HG02763 (cell line): ENCODE data around the gene SLC18A3.

Experiments
- ATAC-seq: cut with Tn5 transposase; IDR thresholded peaks from one replicate; pipeline ENCODE4 v1.9.1; 2021; ENCODE audit warnings: mild to moderate bottlenecking, moderate library complexity; ENCODE audit not compliant: unreplicated experiment

The SLC18A3 gene

DNA sequence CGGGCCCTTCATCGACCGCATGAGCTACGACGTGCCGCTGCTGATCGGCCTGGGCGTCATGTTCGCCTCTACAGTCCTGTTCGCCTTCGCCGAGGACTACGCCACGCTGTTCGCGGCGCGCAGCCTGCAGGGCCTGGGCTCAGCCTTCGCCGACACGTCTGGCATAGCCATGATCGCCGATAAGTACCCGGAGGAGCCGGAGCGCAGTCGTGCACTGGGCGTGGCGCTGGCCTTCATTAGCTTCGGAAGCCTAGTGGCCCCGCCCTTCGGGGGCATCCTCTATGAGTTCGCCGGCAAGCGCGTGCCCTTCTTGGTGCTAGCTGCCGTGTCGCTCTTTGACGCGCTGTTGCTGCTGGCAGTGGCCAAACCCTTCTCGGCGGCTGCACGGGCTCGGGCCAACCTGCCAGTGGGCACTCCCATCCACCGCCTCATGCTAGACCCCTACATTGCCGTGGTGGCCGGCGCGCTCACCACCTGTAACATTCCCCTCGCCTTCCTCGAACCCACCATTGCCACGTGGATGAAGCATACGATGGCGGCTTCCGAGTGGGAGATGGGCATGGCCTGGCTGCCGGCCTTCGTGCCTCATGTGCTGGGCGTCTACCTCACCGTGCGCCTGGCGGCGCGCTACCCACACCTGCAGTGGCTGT is 1.2 kb downstream of the SLC18A3 start:
- ATAC-seq, result no peak

DNA sequence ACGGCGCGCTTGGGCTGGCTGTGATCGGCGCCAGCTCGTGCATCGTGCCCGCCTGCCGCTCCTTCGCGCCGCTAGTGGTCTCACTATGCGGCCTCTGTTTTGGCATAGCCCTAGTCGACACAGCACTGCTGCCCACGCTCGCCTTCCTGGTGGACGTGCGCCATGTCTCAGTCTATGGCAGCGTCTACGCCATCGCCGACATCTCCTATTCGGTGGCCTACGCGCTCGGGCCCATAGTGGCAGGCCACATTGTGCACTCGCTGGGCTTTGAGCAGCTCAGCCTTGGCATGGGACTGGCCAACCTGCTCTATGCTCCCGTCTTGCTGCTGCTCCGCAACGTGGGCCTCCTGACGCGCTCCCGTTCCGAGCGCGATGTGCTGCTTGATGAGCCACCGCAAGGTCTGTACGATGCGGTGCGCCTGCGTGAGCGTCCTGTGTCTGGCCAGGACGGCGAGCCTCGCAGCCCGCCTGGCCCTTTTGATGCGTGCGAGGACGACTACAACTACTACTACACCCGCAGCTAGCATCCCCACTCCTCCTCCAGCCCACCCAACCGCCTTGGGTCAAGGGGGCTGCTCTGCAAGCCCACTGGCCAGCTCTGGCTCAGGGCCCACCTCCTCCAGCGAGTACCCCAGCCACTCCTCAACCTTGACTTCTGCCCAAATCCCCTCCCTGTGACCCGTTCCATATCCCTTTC is 1.9 kb downstream of the SLC18A3 start:
- no peak for ATAC-seq

DNA sequence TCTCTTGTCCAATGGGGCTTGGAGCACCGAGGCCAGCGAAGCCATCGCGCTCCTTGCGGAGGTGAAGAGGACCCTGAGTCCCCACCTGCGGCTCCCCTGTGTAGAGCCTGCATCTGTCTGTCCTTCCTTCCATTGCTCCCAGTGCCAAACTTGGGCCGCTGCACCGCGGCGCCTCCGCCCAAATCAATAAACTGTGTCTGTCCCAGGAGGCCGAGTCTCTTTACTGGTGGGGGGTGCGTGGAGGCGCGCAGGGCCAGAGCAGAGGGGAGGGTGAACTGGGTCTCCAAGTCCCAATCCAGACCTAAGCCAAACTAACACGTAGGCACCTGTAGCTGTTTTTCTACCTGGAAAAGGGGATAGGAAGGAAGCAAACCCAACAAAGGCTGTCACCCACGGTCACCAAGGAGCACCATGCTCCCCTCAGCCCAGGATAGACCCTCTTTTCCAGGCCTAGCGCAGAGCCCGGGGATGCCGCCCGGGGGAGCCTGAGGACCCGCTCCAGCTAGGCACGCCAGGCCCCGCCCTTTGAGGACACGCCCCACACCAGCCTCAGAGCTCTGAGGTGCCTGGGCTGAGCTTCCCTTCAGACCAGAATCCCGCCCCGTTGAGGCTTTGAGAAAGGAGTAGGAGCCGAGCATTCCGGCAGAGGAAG is 2.5 kb downstream of the SLC18A3 start:
- no peak for ATAC-seq

DNA sequence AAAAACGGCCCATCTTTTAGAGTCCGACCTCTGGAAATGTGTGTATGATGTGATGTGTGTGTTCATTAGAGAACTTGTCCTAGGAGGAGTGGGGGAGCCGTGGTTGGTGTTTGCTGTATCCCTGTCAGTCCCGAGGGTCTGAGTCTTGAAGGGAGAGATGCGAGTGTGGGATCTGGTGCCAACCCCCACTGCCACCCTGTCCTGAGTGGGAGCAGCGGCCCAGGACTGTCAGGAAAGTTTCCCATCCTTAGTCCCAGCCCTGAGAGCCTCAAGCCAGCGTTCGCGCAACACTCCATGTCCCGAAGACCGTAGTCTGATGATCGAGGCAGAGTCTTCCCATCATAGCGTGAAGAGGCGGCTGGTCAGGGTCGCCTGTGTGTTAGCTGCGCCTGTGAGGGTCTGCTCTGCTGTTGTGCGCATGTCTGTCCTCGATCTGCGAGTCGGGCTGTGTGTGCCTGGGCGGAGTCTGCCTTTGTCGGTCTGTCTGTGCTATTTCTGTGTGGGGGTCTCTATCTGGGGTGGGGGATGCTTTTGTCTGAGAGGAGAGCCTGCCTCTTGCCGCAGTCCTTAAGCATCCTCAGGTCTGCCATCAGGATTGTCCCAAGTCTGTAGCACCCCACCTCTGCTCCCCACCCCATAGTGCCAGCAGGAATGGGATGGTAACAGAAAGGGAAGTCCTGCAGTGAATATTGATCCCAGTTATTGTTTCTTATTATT is 3.2 kb downstream of the SLC18A3 start:
- ATAC-seq, result no peak

DNA sequence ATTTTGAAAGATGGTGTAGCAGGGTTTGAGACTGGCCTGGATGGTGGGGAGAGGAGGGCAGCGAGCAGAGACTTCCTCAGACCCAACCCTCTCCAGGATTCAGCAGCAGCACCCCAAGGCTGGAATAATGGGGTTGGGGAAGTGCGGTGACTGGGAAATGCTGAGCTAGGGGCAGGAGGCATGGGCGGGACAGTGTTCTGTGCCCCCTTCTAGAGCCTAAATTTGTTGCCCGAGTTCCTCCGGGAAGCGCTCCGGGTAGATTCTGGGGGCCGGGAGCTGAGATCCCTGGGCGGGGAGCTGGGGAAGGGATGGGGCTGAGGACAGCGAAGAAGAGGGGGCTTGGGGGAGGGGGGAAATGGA is 3.8 kb downstream of the SLC18A3 start, which contains the start of gene CHAT:
Gene CHAT (plus strand): TSS at position 156 of the 360 bp plus-strand sequence. CDS start 153 bp downstream, at position 309.
- no peak for ATAC-seq

DNA sequence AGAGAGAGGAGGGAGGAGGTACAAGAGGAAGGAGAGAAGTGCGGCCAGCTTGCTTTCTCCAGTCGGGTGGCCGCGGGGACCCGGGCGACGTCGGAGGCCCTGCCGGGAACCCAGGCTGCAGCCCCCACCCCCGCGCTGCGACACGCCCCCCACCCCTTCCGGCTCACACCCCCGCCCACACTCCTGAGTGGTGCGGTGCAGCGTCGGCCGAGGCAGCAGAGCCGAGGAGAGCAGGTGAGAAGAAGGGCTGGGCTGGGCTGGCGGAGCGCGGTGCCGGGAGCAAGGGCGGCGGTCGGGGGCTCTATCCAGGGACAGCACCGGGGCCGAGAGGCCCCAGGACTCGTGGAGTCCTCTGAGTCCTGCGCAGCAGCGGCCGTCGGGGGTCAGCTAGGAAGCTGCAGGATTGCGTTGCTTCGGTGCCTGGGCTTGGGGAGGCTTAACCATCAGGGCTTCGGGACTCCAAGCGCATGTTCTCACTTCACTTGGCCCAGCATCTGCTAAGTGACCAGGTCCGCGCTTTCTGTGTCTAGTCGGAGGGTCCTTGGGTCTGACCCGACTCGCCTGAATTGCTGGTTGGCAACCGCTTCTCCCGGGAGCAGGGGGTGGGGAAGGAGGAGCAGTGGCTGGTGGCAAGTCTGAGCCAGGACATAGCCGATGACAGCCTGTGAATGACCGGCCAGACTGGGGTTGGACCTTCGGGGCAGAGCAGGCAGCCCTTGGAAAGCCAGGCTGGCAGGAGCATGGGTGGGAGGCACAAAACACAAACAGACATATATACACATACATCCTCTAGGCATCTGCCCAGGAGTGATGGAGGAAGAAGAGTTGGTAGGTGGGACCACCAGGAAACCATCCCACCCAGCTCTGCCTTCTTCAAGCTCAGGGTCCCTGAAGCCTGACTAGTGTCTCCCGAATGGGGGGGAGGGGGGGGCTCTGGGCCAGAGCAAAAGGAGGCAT is 4.4 kb downstream of the SLC18A3 start:
- ATAC-seq, result no peak

DNA sequence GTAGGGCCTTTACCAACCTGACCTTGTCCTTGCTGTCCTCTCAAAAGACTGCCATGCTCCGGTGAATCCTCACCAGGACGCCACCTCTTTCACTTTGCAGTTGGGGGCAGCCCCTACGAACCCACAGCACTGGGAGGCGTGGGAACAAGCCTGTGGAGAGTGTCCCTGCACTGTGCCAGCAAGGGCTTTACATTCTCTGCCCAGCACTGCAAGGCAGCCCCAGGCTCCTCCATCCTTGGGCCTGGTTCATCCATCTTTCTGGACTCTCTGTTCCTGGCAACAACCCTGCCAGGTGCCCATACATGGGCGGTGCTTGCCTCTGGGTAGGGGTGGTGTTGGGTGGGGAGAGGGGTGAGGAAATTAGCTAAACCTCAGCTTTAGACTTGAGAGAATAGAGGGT is 5.1 kb downstream of the SLC18A3 start:
- no peak for ATAC-seq

DNA sequence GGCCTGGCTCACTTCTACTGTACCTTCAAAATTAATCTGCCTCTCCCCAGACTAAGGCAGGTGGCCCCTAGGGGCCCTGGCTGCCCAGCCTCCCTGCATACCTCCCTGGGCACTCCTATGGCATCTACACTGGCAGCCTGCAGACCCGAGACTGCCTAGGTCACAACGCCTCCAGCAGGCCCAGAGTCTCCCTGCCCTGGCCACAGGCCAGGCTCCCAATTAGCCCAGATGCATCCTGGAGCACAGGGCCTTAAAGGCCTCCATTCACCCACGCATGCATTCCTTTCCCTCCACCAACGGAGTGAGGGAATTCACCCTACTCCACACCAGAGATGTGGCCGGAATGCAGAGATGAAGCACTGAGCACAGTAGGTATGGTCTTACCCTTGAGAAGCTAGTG is 5.6 kb downstream of the SLC18A3 start:
- ATAC-seq, result no peak

DNA sequence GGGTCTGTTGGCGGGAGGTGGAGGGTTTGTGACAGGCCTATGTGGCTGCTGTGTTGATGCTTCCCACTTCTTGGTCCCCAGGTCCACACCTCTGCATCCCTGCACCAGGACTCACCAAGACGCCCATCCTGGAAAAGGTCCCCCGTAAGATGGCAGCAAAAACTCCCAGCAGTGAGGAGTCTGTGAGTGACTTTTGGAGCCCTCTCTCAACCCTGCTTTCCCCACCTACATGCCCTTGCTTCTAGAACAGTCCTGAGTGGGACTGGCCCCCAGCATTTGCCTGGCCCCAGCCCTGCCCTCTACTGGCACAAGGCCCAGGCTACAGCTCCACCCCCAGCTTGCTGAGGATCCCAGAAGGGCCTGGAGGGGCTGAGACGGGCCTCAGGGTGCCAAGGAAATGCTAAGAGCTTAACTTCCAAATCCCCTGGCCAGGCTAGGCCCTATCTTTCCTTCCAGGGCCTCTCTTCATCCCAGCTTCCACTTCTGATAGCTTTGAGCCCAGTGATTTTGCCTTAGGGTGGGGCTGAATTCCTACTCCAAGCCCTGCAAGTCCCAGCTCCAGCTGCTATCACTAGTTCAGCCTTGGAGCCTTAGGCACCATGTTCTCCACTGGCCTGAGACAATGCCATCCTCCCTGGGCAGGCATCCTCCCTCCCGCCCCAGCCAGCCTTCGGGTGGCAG is 6.5 kb downstream of the SLC18A3 start:
- ATAC-seq, result no peak

DNA sequence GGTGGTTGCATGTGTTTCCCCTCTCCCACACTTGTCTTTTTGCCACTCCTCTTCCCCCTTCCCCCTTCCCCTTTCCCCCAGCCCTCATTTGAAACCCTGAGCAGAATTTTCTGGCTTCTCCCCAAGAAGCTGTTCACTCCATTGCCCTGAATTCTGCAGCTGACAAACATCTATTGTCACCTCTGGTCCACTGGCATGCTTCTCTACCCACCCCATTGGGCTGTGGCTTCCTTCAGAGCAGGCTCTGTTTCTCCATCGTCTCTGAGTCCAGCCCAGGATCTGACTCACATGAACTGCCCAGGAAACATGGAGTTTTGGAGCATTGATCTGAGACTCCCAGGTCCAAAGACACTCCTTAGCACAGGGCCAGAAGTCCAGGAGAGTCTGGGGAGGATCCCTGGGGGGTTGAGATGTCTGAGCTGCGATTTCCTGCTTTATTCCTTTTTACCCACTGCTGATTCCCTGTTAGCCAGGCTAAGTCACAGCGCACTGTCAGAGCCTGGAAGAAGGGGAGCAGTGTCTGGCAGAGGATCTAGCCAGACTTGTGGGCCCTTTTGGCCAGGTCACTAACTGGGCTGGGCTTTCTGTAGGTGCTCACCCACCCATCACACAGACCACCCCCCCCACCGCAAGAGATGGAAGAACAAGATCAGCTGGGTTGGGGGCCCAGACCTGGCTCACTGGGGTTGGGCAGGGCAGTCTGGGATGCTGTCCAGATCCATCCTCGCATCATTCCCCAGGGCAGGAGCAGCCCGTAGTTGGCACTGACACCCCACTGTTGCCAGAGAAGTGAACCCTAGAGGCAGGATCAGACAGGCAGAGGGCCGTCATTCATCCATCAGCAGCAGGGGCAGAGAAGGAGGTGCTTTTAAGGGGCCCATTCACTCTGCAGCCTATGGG is 7.3 kb downstream of the SLC18A3 start:
- ATAC-seq, result no peak

DNA sequence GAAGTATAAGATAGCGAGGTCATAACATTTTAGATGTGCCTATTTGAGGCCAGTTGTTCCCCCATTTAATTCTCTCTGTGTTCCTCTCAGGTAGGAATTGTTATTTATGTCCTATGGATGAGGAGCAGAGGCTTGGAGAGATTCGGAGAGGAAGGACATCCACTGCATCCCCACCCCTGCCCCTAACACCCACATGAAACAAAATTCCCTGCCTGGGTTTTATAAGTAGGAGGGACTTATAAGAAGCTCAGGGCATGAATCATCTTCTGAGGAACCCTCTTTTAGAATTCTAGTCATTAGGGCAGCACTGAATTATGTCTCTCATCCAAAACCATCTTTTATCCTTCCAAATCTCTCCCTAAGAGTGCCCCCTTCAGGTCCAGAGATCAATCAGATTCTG is 8.7 kb downstream of the SLC18A3 start:
- no peak for ATAC-seq

DNA sequence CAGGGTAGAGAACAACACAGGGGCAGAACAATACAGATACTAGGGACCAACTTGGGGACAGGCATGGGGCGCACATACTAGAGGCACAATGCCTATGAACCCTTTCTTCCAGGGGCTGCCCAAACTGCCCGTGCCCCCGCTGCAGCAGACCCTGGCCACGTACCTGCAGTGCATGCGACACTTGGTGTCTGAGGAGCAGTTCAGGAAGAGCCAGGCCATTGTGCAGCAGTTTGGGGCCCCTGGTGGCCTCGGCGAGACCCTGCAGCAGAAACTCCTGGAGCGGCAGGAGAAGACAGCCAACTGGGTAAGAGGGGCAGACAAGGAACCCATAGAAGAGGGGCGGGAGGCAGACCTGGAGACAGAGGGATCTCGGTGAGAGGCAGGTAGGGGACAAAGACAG is 9.5 kb downstream of the SLC18A3 start:
- no peak for ATAC-seq

DNA sequence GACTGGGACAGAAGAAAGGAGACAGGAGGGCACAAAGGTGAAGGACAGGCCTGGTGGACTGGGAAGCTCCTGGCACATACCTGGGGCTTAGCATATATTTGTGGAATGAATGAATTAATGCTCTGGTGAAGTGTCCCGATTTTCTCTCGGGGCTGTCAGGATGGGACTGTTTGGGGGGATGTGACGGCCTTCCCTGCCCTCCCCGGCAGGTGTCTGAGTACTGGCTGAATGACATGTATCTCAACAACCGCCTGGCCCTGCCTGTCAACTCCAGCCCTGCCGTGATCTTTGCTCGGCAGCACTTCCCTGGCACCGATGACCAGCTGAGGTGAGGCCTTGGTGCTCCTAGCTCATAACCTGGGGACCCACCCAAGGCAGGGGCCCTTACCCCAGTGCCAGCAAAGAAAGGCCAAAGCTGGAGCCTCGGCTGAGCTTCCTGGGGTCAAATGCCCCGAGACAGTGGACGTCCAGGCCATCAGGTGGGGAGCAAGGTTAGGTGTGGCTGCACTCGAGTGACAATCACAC is 10.2 kb downstream of the SLC18A3 start:
- ATAC-seq, result no peak

DNA sequence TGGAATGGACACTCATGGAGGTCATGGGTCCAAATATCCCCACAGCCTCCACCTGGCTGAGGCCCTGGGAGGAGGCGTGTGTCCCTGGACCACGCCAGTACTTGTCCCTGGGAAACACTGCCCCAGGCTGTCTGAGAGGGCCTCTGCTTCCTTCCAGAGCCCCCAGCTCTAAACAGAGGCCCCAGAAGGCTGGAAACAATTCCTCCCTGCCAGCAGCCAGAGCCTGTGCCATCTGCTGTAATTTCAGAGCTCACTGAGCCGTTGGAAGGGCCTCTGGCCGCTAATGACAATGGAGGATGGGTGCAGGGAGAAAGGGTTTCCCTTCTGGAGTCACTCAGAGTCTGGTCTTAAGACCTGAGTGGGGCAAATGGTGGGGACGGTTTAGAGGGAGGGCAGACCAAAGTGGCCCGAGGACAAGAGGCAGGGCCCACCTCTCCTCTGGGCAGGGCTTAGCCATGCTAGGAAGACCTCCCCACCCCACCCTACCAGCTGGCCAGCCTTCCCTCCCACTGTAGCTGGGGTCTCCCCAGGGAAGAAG is 10.8 kb downstream of the SLC18A3 start:
- ATAC-seq, result no peak

DNA sequence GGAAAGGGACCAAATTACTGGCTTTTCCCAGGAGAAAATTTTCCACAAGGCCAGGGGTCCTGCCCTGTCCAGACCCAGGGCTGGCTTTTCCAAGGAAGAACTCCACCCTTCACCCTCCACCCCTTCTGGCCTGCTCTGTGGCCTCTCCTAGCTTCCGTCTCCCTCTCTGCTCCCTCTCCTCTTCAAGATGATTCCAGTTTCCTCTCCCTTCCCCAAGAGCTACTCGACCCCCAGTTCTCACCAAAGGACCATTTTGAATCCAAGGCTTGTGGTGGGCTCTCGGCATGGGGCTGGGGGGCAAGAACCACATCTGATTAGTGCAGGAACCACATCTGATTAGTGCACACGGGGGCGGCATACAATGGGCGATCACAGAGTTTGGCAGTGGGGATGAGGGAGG is 11.5 kb downstream of the SLC18A3 start:
- ATAC-seq, result no peak

DNA sequence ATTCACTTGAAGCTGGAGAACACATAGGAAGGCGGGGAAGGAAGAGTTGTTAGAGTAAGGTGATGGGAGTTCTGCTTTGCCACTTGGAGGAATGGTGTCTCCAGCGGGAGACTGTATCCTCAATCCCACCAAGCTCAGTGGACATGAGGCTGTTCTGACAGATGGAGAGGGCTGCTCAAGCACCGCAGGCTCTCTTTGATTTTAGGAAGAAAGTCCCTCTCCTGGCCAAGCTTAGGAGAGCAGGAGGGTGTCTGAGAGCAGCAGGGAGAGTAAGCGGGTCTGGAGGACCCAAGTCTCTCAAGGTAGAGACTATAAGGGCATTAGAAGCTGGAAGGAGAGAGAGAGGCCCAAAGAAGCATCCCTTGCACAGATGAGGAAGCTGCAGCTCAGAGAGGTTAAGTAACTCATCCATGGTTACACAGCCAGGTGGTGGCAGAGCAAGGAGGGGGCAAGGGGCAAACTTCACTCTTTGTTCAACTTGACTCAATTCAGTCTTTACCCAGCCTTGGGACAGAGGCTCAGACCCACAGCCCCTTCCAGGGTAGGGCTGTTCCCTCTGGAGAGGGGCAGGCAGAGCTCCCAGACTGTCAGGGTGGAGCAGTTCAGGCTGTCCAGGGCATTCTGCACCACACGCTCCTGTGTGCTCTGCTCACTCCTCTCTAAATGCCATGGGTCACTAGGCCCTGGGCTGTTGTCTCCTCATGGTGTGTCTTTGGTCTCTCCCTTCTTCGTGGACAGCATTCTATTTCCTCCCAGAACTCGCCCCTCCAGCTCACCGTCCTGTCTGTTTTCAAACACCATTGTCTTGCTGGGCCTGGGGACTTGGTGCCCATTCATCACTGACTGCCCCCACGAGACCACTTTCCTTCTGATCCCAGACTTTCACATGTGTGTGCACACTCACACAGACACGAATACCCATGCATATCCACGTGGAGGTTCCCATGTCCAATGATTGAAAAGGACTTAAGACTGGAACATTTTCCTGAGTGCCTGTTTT is 12.6 kb downstream of the SLC18A3 start:
- no peak for ATAC-seq

DNA sequence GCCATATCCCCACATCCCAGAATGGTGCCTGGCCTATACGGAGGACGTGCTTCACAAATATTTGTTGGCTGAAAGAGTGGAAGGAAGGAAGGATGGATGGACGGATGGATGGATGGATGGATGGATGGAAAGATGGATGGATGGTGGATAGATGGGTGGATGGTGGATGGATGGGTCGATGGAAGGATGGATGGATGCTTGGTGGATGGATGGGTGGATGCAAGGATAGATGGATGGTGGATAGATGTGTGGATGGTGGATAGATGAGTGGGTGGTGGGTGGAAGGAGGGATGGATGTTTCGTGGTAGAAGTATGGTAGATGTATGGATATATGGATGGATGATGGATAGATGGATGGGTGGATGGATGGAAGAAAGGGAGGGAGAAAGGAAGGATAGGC is 14.5 kb downstream of the SLC18A3 start:
- ATAC-seq, result no peak
